GM19025 (cell line): Measurements from ENCODE around the gene NKD1.
"Not testable (repeated sequence)": the region's sequence is repeated elsewhere in the genome, so short reads cannot be mapped to it uniquely, and the experiment has no call there.

Experiments used
- ATAC-seq: cut with Tn5 transposase; IDR thresholded peaks from one replicate; pipeline ENCODE4 v1.9.1; 2021; ENCODE audit warnings: mild to moderate bottlenecking, low read depth, moderate library complexity; ENCODE audit not compliant: unreplicated experiment

NKD1 gene

DNA sequence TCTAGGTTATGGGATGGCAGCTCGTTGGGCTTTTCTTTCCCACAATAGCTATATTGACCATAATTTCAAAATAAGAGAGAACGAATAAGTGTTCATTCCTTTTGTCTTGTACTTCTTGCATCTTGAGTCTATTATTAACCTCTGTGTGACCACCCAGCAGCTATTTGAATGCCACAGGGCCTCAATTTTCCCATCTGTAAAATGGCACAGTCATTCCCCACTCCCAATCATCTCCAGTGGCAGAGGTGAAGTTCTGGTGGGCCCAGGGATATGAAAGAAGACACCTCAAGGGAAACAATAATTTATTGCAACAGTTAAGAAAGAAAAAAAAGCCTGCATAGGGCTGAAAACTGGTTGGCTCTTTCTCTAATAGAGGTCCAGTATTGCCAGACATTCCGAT lies 28.6 kb upstream of the NKD1 start:
- ATAC-seq = no peak

DNA sequence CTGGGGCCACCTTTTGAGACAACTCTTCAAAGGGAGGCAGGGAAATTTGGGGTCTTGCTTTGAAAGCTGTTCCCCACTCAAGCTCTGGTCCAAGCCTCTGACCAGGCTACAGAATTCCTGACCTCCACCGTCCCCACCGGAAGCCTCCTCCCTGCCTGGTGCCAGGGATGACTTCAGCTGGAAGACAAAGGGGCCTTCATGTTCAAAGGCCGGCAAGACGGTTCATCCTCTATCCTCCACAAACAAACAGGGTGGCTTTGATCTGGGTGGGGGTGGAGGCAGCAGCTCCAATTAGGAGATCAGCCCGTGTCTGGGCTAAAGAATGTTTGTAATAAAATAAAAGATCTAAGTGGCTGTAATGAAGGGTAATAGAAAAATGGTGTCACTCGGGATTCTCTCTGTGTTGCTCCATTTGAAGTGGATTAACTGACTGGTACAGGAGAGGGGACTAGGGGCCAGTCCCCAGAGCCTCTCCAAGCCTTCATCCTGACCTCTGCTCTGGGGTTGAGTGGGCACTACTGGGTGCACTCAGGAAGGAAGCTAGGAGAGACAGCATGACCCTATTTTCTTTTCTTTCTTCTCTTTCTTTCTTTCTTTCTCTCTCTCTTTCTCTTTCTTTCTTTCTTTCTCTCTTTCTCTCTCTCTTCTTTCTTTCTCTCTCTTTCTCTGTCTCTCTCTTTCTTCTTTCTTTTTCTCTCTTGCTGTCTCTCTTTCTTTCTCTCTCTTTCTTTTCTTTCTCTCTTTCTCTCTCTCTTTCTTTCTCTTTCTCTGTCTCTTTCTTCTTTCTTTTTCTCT lies 27.5 kb upstream of the NKD1 start:
- ATAC-seq = no peak

DNA sequence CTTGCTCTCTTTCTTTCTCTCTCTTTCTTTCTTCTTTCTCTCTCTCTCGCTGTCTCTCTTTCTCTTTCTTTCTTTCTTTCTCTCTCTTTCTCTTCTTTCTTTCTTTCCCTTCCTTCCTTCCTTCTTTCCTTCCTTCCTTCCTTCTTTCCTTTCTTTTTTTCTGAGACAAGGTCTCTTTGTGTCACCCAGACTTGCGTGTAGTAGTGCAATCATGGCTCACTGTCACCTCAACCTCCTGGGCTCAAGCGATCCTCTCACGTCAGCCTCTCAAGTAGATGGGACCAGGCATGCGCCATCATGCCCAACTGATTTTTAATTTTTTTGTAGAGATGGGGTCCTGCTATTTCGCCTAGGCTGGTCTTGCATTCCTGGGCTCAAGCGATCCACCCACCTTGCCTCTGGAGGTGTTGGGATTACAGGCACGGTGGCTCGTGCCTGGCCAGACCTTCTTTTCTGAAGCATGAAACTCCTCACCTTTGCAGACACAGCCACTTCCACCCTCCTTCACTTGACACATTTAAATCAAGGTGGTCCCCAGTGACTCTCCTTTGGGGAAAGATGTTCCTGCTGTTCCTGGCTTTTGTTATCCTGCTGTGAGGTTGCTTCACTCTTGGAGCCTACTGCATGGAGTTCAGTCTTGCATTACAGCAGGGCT lies 26.8 kb upstream of the NKD1 start:
- ATAC-seq = no peak

DNA sequence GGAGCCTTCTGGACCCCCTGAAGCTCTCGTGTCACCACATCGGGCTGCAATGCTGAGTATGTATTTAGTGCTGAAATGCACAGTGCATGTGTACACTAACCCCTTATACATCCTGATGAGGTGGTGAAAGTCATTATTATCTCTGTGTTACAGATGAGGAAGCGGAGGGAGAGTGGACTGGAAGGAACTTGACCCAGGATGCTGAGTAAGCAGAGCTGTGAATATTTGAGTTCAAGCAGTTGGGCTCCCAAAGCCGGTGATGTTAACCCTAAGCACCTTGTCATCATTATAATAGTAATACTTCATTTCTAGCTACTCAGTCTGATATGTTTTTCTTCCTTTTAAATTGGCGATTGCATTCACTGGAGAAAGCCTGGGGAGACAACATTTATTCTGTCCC lies 25.9 kb upstream of the NKD1 start:
- no peak for ATAC-seq

DNA sequence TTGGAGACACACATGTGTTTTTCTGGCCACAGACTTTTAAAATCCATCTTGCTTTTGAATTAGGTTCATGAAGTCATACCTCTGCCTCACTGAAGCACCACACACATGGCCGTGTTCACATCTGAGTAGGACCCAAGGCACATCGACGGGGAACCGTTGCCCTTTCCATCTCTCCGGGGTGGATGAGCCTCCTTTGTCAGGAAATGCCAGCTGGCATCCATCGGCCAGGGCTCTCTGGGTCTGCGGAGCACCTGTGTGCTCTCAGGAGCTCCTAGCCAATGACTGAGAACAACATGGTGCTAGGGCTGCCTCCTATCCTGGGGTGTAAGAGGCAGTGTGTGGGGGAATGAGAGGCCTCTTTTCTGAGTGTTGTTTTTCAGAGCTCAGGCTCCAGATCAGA lies 24.5 kb upstream of the NKD1 start:
- no peak for ATAC-seq

DNA sequence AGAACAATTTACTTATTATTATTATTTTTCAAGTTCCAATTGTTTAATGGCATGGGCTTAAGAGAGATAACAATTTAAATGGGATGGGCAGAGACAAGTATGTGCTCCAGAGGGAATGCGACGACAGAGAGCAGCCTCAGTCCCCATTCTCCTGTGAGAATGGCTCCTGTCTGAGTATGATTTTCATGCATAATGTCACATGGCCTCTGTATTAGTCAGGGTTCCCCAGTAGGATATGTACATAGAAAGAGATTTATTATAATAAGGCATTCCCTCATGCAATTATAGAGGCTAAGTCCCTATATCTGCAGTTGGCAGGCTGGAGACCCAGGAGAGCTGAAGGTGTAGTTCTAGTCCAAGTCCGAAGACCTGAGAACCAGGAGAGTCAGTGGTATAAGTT lies 22.9 kb upstream of the NKD1 start:
- no peak for ATAC-seq

DNA sequence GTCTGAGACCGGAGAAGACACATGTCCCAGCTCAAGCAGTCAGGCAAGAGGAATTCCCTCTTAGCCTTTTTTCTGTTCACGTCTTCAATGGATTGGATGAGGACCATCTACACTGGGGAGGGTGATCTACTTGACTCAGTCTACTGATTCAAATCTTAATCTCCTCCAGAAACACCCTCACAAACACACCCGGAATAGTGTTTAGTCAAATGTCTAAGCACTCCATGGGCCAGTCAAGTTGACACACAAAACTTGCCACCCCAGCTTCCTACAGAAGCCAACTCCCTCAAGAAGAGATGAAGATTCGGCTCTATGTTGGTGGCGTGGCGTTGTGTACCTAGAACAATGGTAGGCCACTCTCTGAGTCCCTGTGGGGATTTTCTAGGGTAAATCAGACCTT lies 22.5 kb upstream of the NKD1 start:
- no peak for ATAC-seq

DNA sequence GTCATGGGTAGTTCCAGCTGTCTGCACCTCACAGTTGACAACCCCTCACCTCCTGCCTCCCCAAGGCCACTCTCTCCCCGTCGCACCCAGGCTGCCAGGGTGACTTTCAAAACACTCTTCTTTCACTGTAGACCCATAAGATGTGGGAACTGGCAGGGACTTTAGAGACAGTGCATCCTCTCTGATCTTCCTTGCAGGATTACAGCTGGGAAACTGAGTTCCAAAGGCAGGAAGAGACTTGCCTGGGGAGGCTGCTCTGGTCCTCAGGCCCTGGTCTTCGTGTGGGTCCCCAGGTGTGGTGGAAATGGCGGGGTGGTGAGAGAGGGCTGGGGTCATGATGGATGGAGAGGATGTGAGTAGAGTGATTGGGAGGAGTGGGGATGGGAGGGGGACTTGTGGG lies 21.9 kb upstream of the NKD1 start:
- no peak for ATAC-seq

DNA sequence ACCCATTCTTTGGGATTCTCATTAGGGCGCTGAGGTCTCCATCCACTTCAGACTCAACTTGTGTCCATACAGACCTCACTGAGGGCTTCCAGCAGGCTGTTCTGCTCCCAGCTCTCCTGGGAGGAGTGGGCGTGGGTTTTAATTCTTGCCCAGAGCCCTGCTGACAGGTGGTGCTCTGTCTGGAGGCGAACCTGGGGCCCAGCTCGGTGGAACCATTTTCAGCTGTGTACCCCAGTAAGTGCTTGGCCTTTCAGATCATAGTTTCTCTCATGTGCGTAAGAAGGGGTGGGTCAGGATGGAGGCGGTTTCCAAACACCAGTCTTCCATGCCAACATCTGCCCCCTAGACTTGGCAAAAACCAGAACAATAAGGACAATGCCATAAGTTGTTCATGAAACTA lies 21.4 kb upstream of the NKD1 start:
- no peak for ATAC-seq

DNA sequence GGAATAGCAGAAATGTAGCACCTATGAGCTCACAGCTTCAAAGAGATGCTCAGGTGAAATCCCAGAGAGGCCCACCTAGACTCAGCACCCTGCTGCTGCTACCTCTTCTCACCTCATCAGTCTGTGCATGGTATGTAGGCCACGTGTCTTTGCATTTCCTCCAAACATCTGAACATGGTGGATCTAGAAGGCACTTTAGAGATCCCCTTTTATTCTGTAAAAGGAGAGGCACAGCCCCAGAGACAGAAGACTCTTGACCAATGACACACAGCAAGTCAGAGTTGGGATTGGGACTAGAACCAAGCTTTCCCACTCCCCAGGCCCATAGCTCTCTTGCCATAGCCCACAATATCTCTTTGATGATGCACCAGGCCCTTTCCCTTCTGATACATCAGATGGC lies 19.4 kb upstream of the NKD1 start:
- no peak for ATAC-seq

DNA sequence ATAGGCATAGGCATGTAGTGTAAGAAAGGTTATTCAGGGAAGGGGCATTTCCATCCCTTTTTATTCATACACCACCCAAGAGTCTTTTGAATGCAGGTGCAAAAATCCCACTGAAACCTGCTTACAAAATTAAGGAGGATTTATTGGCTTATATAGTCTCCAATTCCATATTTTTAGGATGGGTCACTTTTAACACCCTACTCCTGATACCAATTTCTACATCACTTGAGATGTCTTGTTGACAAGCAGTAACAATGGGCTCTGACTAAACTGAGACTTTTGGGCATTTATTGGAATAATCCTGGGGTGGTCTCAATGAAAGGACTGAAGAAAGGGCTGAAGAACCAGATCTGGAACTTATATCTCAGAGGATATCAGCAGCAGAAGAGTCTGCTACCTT lies 18.9 kb upstream of the NKD1 start:
- no peak for ATAC-seq

DNA sequence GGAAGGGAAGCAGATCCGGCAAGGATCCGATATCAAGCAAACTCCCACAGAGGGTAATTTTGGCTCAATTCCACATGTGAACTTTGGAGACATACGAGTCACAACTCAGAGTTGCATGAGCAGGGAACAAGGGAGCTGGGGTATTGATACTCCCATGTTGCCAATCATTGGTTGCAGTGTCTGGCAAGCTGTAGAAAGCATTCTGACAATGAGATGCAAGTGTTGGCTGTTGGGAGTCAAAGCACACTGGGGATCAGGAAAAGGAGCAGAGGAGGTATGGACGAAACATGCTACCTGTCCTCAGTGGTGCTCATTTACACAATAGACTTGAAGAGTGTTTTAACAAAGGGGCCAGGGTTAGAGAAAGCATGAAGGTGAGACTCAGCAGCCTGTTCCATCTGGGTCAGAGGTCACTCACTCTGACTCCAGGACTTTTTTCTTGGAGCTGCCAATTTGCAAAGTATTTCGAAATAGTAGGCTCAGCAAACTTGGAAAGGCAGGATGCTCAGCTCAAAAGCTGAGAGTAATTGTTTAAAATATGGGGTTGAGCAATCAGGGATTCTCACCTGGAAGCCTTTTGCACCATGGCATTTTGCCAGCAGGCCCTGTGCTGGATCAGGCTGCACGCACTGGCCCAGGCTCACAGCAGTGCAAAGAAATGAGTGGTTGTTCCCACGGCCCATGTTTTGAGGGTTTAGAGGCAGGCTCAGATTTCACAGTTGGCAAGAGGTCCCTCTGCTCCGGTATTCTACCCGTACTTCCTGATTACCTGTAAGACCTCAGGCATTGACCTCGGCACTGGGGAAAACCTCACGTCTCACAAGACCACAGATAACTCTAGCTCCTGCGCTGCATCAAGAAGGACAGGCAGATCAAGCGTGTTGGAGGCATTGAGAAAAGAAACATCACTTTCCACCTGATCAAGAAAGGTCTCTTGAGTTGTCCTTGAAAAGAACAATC lies 17.6 kb upstream of the NKD1 start:
- ATAC-seq = no peak

DNA sequence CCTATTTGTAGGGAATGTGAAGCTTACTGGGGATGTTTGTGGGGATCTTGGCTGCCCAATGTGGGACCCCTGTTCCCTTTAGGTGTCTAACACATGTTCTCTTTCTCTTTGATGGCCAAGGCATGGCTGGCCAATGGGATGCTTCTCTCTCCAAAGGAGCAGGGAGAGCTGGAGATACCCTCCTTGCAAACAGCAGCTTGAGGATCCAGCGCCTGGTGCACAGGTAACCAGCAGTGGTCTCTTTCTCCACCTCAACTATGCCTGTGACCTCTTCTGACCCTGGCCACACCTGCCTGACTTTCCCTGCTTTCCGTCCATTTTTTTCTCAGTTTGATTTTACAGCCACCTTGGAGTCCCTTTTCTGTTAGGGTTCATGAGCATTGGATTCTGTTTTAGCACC lies 16.8 kb upstream of the NKD1 start:
- no peak for ATAC-seq

DNA sequence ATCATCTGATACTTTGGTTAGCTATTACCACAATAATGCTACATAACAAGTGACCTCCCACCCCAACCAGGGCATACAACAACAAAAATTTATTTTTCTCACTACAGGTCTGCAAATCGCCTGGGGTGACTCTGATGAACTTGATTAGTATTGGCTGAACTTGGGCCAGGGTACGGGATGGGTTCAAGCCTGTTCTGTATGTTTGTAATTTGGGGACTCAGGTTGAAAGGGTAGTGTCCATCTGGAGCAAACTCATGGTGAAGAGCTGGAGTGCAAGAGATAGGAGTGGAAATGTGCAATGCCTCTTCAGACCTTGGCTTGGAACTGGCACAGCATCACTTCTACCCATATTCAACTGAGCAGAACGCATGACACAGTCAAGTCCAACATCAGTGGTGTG lies 16.3 kb upstream of the NKD1 start:
- no peak for ATAC-seq

DNA sequence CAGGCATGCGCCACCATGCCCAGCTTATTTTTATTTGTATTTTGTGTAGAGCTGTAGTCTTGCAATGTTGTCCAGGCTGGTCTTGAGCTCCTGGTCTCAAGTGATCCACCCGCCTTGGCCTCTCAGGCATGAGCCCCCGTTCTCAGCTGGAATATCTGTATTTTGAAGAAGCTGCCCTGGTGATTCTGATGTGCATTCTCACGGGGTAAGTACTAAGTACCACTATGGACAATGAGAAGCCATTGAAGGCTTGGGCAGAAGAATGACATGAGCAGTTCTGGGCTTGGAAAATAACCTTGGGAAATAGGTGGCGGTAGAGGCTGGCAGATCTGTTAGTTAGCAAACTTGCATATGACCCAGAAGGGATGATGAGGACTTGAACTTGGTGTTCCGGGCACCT lies 15.6 kb upstream of the NKD1 start:
- ATAC-seq = no peak

DNA sequence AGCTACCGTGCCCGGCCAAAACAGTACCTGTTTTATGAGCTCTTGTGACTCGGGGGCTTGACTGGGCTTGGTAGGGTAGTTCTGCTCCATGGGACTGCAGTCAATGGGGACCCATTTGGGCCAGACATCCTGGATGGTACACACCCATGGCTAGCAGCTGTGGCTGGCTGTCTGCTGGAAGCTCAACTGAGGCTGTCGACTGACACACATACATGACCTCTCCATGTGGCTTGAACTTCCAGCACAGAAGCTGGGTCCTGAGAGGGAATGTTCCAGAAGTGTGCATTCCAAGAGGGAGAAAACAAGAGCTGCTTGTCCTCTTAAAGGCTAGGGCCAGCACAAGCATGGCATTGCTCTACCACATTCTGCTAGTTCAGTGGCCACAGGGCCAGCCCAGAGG lies 14.9 kb upstream of the NKD1 start:
- ATAC-seq = no peak

DNA sequence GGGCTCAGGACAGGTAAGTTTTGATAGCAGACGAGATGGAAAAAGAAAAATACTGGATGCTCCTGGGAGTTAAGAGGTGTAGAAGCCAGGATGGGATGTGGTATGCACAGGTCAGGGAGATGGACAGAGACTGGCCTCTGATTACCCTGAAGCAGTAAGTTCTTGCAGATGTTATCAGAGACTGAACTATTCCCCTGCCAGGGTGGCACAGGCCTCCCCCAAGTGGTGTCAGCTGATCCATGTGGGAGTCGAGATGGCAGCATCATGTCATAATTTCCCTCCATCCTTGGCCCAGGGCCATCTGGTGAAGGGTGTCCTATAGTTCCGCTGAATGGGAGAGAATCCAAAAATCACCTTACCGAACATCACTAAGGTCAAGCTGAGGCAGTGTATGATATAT lies 14.1 kb upstream of the NKD1 start:
- ATAC-seq = no peak

DNA sequence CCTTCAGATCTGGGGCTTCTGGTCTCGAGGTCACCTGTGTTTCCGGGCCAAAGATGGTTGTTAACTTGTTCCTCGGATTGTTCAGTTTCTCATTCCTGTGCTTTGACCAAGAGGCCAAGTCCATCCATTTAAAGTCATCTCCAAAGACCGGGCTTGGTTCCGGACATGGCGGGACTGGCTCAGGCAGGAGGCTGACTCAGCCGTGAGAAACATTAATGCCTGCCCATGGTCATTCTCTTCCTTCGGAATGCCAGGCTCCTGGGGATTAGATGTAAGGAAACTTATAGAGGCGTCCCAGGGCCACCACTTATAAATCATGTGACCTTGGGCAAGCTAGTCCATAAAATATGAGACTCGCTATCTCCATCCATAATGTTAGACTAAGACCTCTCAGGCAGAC lies 13.6 kb upstream of the NKD1 start:
- no peak for ATAC-seq

DNA sequence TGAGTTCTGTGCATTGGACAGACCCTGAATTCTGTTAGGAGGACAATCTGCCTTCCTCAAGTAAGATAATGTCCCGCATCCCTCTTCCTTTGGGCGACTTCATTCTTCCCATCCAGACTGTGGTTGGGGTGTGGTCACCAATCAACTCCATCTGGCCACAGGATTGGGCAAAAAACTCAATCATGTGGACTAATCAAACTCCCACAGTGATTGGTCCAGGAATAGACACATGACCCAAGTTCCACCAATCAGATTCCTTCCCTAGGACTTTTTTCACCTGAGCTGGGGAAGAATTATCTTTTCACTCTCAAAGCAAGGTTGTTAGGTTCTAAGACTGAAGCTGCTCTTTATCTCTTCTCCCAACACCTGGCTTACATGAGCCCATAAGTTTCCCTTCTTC lies 13.2 kb upstream of the NKD1 start:
- ATAC-seq = no peak

DNA sequence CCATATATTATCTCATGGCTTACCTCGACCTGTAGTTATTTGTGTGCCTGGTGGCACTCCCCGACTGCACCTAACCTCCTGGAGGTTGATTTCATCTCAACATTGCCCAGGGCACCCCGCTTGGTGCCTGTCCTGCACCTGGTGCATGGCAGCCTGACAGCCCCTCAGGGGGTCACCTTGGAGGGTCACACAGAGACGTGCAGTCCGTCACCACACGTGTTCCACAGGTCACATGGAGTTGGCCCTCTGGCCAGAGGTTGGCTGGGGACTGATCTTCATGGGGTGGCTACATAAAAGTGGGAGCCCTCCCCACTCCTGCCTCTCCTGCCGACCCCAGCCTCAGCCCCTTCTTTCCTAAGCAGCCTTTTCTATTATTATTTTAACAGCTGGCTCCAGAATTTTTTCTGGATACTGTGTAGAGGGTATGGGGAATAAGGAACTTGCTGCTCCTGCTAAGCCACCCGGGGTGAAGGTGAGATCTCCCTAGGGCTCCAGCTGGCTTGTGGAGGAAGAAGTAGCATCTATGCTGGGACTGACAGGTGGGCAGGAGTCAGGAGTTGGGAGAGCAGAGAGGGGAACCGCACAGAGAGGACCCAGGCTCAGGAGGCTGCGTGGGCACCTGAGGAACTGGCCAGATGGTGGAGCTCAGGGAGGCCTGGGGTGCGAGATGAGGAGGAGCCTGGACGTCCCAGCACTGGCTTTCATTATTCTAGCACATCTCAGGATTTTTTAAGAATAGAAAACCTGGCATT lies 12.5 kb upstream of the NKD1 start:
- no peak for ATAC-seq

DNA sequence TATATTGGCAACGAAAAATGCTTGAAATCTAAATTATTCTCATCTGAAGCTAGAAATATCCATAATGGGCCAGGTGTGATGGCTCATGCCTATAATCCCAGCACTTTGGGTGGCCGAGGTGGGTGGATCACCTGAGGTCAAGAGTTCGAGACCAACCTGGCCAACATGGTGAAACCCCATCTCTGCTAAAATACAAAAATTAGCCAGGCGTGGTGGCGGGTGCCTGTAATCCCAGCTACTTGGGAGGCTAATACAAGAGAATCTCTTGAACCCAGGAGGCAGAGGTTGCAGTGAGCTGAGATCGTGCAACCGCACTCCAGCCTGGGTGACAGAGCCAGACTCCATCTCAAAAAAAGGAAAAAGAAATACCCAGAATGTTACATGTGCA lies 11.9 kb upstream of the NKD1 start:
- not testable (repeated sequence) for ATAC-seq
